SK-N-SH treated with all-trans-retinoic acid at 6 μM for 48 hours (cell line): Measurements from ENCODE around the gene TAPBP.
A peak's percentile ranks its signal among the peaks of the same experiment; 100 is the strongest.

Experiments used
- ATAC-seq: fragments of 200-7000 bp; cut with Tn5 transposase; 3 replicates; pipeline ENCODE4 v1.9.1; 2020; ENCODE audit warnings: mild to moderate bottlenecking, moderate library complexity
- ARNTL ChIP-seq: fragments of 450-650 bp; formaldehyde crosslinking; IDR thresholded peaks from 2 replicates; pipeline ENCODE4 v1.5.0; 2020; ENCODE audit warnings: low read depth, mild to moderate bottlenecking, moderate library complexity, borderline replicate concordance
- BACH2 ChIP-seq: fragments of 250-450 bp; sonication (Bioruptor Pico); IDR thresholded peaks from 2 replicates; pipeline ENCODE4 v1.9.0; 2021; ENCODE audit warnings: mild to moderate bottlenecking, borderline replicate concordance
- CSDC2 ChIP-seq: fragments of 250-450 bp; sonication (Bioruptor Pico); IDR thresholded peaks from 2 replicates; pipeline ENCODE4 v1.5.0; 2020; ENCODE audit warnings: mild to moderate bottlenecking, moderate library complexity
- GLIS3 ChIP-seq: fragments of 250-450 bp; sonication (Bioruptor Pico); IDR thresholded peaks from 2 replicates; pipeline ENCODE4 v1.5.0; 2020; ENCODE audit warnings: mild to moderate bottlenecking, moderate library complexity
- ISL1 ChIP-seq: fragments of 250-450 bp; sonication (Bioruptor Pico); IDR thresholded peaks from 2 replicates; pipeline ENCODE4 v2.1.2; 2022; ENCODE audit warnings: mild to moderate bottlenecking, moderate library complexity
- OSR1 ChIP-seq: fragments of 250-450 bp; sonication (Bioruptor Pico); IDR thresholded peaks from 2 replicates; pipeline ENCODE4 v1.8.0; 2022; ENCODE audit warnings: moderate library complexity, mild to moderate bottlenecking, inconsistent platforms
- PPARA ChIP-seq: fragments of 250-450 bp; sonication (Bioruptor Pico); IDR thresholded peaks from 2 replicates; pipeline ENCODE4 v1.5.0; 2020; ENCODE audit warnings: mild to moderate bottlenecking, borderline replicate concordance
- RARB ChIP-seq: fragments of 250-450 bp; sonication (Bioruptor Pico); IDR thresholded peaks from 2 replicates; pipeline ENCODE4 v1.8.0; 2021; ENCODE audit warnings: mild to moderate bottlenecking, moderate library complexity
- SNAI2 ChIP-seq: fragments of 250-450 bp; sonication (Bioruptor Pico); IDR thresholded peaks from 2 replicates; pipeline ENCODE4 v1.5.0; 2020; ENCODE audit warnings: mild to moderate bottlenecking, moderate library complexity
- TCF4 ChIP-seq: fragments of 250-450 bp; sonication (Bioruptor Pico); IDR thresholded peaks from 2 replicates; pipeline ENCODE4 v1.8.0; 2021; ENCODE audit warnings: mild to moderate bottlenecking, moderate library complexity, borderline replicate concordance
- ZC3H10 ChIP-seq: fragments of 250-450 bp; sonication (Bioruptor Pico); IDR thresholded peaks from 2 replicates; pipeline ENCODE4 v1.5.1; 2021; ENCODE audit warnings: mild to moderate bottlenecking, moderate library complexity
- ZFP3 ChIP-seq: fragments of 250-450 bp; sonication (Bioruptor Pico); IDR thresholded peaks from 2 replicates; pipeline ENCODE4 v1.5.0; 2020; ENCODE audit warnings: mild to moderate bottlenecking, moderate library complexity
- ZNF565 ChIP-seq: fragments of 450-650 bp; formaldehyde crosslinking; conservative IDR thresholded peaks from 2 replicates; pipeline ENCODE4 v1.5.0; 2020; ENCODE audit warnings: low read depth, mild to moderate bottlenecking, moderate library complexity
- ZNF70 ChIP-seq: fragments of 450-650 bp; formaldehyde crosslinking; IDR thresholded peaks from 2 replicates; pipeline ENCODE4 v1.5.0; 2020; ENCODE audit warnings: mild to moderate bottlenecking, moderate library complexity
- ZNF8 ChIP-seq: fragments of 450-650 bp; formaldehyde crosslinking; IDR thresholded peaks from 2 replicates; pipeline ENCODE4 v1.5.0; 2020; ENCODE audit warnings: mild to moderate bottlenecking, moderate library complexity
- TF ChIP-seq, protein P1 (sequence below): fragments of 250-450 bp; sonication (Bioruptor Pico); IDR thresholded peaks from 2 replicates; pipeline ENCODE4 v1.5.1; 2020; ENCODE audit warnings: low read depth, mild to moderate bottlenecking, moderate library complexity
- TF ChIP-seq, protein P2 (sequence below): fragments of 250-450 bp; sonication (Bioruptor Pico); IDR thresholded peaks from 2 replicates; pipeline ENCODE4 v1.8.0; 2021; ENCODE audit warnings: low read depth, mild to moderate bottlenecking, moderate library complexity, borderline replicate concordance
- TF ChIP-seq, protein P3 (sequence below): fragments of 250-450 bp; sonication (Bioruptor Pico); IDR thresholded peaks from 2 replicates; pipeline ENCODE4 v1.8.0; 2020; ENCODE audit warnings: mild to moderate bottlenecking, moderate library complexity, borderline replicate concordance
- TF ChIP-seq, protein P4 (sequence below): fragments of 250-450 bp; sonication (Bioruptor Pico); IDR thresholded peaks from 2 replicates; pipeline ENCODE4 v1.5.1; 2021; ENCODE audit warnings: mild to moderate bottlenecking, moderate library complexity

TAPBP gene

DNA sequence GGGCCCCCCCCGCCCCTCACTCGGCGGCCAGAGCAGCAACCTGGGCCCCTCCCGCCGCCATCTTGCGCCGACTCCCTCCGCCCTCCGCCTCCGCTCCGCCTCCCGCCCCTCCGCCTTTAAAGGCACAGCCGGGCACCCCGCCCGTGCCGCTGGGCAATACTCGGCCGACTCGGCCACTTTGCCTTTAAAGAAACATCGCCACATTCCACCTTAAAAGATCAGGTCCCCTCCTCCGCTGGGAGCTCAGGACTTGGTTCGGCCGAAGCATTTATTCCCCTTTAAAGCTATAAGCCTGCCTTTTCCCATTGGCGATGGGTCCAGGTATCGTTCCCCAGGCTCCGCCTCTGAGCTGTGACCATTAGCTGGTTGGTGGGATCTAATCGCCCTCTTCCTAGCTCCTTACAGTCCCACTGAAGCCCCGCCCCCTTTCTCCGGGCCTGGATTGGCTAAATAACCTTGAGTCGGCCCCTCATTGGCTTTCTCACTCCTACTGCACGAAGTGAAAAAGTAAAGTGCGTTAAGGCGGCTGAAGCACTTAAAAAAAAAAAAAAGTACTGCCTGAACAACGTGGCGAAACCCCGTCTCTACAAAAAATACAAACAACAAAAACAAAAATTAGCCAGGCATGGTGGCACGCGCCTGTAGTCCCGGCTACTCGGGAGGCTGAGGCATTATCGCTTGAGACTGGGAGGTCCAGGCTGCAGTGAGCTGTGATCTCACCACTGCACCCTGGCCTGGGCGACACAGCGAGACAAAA is 4.0 kb upstream of the TAPBP start, which contains the start of gene ZBTB22:
Gene ZBTB22, minus strand, starts transcription at position 76 of the 757 bp plus-strand sequence. CDS start 828 bp downstream, outside the sequence.
- TF ChIP-seq ZNF8 (CRISPR knock-in tag) = no peak
- TF ChIP-seq GLIS3 (CRISPR knock-in tag) = no peak
- ATAC-seq = peak; percentile 82

DNA sequence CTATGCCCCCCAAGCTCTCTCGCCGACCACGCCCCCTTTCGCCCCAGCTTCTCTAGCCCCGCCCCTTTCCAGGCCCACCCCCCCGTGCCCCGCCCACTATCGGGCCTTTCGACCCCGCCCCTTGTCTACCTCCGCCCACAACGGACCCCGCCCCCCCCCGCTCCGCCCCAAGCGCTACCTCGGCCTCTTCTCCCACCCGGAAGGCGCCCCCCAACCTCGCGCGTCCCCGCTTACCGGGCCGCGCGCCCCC is 3.5 kb upstream of the TAPBP start:
- ATAC-seq = no peak
- TF ChIP-seq, protein P1, sequence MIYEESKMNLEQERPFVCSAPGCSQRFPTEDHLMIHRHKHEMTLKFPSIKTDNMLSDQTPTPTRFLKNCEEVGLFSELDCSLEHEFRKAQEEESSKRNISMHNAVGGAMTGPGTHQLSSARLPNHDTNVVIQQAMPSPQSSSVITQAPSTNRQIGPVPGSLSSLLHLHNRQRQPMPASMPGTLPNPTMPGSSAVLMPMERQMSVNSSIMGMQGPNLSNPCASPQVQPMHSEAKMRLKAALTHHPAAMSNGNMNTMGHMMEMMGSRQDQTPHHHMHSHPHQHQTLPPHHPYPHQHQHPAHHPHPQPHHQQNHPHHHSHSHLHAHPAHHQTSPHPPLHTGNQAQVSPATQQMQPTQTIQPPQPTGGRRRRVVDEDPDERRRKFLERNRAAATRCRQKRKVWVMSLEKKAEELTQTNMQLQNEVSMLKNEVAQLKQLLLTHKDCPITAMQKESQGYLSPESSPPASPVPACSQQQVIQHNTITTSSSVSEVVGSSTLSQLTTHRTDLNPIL (CRISPR knock-in tag) = no peak
- TF ChIP-seq ISL1 (CRISPR knock-in tag) (no peak), BACH2 (CRISPR knock-in tag) (no peak), PPARA (CRISPR knock-in tag) (no peak), ZNF565 (CRISPR knock-in tag) (no peak), GLIS3 (CRISPR knock-in tag) (no peak), ZNF70 (CRISPR knock-in tag) (no peak), RARB (no peak), ZC3H10 (CRISPR knock-in tag) (no peak), SNAI2 (CRISPR knock-in tag) (no peak), TCF4 (no peak), ARNTL (no peak)
- TF ChIP-seq, protein P2, sequence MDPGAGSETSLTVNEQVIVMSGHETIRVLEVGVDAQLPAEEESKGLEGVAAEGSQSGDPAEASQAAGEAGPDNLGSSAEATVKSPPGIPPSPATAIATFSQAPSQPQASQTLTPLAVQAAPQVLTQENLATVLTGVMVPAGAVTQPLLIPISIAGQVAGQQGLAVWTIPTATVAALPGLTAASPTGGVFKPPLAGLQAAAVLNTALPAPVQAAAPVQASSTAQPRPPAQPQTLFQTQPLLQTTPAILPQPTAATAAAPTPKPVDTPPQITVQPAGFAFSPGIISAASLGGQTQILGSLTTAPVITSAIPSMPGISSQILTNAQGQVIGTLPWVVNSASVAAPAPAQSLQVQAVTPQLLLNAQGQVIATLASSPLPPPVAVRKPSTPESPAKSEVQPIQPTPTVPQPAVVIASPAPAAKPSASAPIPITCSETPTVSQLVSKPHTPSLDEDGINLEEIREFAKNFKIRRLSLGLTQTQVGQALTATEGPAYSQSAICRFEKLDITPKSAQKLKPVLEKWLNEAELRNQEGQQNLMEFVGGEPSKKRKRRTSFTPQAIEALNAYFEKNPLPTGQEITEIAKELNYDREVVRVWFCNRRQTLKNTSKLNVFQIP (CRISPR knock-in tag) = no peak
- TF ChIP-seq, protein P3, sequence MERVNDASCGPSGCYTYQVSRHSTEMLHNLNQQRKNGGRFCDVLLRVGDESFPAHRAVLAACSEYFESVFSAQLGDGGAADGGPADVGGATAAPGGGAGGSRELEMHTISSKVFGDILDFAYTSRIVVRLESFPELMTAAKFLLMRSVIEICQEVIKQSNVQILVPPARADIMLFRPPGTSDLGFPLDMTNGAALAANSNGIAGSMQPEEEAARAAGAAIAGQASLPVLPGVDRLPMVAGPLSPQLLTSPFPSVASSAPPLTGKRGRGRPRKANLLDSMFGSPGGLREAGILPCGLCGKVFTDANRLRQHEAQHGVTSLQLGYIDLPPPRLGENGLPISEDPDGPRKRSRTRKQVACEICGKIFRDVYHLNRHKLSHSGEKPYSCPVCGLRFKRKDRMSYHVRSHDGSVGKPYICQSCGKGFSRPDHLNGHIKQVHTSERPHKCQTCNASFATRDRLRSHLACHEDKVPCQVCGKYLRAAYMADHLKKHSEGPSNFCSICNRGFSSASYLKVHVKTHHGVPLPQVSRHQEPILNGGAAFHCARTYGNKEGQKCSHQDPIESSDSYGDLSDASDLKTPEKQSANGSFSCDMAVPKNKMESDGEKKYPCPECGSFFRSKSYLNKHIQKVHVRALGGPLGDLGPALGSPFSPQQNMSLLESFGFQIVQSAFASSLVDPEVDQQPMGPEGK (CRISPR knock-in tag) = no peak

DNA sequence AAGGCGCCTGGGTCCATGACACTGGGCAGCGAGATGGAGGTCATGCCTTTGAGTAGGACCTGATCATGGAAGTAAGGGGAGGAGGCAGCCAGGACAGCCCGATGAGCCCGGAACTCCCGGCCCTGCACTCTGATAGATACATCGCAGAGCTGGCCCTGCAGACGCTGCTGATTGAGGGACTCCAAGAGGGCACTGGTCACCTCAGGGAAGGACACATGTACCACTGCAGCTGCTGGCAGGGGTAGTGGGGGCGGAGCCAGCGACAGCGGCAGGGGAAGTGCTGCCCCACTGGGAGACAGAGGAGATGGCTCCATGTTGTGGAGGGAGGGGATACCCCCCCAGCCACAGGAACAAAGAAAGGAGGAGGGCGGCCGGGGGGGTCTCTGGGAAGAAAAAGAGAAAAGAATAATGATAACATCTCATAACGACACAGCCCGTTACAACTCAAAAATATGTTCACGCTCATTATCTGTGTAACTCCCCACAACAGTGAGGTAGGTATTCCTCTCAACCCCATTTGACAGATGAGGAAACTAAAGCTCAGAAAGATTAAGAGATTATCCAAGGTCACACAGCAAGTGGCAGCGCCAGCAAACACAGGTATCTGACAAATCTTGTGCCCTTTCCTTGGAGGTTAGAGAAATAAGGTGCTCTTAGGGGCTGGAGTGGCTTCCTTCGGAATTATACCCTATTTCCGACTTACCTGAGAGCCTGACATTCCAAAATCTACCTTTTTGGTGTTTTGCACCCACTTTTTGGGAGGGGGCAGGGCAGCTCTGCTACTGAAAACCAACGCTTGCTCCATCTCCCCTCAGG is 2.9 kb upstream of the TAPBP start:
- no peak for ATAC-seq
- TF ChIP-seq RARB = no peak
- TF ChIP-seq, protein P2 (CRISPR knock-in tag) = no peak
- TF ChIP-seq ZNF70 (CRISPR knock-in tag) = peak; percentile 33; the same call in 1 of the 2 replicates
- no peak for TF ChIP-seq TCF4
- TF ChIP-seq, protein P4, sequence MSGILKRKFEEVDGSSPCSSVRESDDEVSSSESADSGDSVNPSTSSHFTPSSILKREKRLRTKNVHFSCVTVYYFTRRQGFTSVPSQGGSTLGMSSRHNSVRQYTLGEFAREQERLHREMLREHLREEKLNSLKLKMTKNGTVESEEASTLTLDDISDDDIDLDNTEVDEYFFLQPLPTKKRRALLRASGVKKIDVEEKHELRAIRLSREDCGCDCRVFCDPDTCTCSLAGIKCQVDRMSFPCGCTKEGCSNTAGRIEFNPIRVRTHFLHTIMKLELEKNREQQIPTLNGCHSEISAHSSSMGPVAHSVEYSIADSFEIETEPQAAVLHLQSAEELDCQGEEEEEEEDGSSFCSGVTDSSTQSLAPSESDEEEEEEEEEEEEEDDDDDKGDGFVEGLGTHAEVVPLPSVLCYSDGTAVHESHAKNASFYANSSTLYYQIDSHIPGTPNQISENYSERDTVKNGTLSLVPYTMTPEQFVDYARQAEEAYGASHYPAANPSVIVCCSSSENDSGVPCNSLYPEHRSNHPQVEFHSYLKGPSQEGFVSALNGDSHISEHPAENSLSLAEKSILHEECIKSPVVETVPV (CRISPR knock-in tag) = no peak

DNA sequence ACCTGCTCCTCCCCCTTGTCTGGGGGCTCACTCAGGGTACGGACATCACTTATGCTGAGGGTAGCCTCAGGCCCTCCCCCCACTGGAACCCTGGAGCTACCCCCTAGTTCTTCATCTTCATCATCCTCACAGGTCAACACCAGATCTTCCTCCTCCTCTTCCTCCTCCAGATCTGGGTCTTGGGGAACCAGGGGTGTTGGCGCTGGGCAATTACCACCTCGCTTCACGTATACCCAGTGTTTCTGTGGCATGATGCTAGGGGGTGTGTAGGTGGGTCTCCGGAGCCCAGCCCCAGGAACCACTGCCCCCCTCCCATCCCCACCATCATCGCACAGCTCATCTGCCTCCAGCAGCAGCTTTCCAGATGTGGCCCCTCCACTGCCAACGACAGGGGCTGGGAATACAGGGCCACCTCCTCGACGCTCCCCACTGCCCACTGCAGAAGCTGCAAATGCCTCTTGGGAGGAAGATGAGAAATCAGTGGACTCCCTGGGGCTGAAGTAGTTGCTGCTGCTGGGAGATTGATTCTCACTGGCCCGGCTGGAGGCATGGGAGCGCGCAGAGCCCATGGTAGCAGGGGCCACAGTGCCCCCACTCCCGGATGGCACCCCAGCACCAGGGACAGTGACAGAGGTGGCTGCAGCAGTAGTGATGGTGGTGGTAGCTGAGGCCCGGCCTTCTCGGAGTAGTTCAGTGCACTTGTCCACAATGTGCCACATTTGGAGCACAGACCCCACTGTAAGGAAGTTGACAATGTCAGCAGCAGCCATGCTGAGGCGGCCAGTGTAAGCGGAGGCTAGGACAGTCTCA is 2.1 kb upstream of the TAPBP start:
- TF ChIP-seq, protein P1 (CRISPR knock-in tag) = no peak
- TF ChIP-seq CSDC2 (CRISPR knock-in tag) (no peak), ZFP3 (CRISPR knock-in tag) (no peak), OSR1 (CRISPR knock-in tag) (no peak), ZNF8 (CRISPR knock-in tag) (no peak), SNAI2 (CRISPR knock-in tag) (no peak), ARNTL (no peak)
- TF ChIP-seq, protein P2 (CRISPR knock-in tag) = no peak
- TF ChIP-seq, protein P3 (CRISPR knock-in tag) = no peak
- no peak for ATAC-seq
